NB4 (cell line): ENCODE data around the gene ESR1.

Experiments
- MYC ChIP-seq: IDR thresholded peaks from 2 replicates; pipeline ENCODE4 v1.6.1; 2011; ENCODE audit warnings: low read depth, low read length
- POLR2A ChIP-seq: IDR thresholded peaks from 2 replicates; pipeline ENCODE4 v1.6.1; 2011; ENCODE audit warnings: mild to moderate bottlenecking; ENCODE audit not compliant: insufficient read length; ENCODE audit errors: extremely low read depth
- TF ChIP-seq, protein P1 (sequence below): IDR thresholded peaks from 2 replicates; pipeline ENCODE4 v1.6.1; 2011; ENCODE audit warnings: low read depth, low read length
- TF ChIP-seq, protein P2 (sequence below): IDR thresholded peaks from one replicate; pipeline ENCODE4 v1.5.1; 2012; ENCODE audit warnings: low read depth, low read length

DNA sequence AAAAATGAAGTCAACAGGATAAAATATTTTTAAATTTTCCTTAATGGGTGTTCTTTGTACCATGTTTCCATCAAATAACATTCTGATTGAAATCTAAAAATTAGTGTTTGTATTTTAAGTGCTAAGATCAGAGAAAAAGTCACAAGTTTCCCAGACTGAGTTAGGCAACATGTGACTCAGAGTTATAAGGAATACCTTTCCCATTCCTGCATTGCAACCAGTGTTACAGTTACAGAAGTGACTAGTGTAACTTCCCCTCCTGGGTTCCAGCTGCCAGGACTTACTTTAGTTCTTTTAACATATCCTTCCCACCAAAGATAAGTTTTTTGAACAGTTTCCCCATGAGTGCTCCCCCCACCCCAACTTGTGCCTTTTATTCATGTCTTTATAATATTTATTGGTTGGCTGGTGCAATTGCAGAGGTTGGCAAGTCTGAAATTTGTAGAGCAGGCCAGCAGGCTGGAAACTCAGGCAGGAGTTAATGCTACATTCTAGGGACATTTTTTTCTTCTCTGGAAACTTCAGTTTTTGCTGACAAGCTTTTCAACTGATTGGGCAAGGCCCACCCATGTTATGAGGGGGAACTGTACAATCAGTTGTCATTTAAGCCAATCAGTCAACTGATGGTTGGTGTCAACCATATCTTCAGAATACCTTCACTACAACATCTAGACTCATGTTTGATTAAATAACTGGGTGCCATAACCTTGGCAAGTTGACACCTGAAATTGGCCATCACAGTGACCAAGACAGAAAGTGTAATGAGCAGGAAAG is 22.9 kb upstream of the ESR1 start:
- TF ChIP-seq, protein P1, sequence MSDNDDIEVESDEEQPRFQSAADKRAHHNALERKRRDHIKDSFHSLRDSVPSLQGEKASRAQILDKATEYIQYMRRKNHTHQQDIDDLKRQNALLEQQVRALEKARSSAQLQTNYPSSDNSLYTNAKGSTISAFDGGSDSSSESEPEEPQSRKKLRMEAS: no peak
- TF ChIP-seq, protein P2, sequence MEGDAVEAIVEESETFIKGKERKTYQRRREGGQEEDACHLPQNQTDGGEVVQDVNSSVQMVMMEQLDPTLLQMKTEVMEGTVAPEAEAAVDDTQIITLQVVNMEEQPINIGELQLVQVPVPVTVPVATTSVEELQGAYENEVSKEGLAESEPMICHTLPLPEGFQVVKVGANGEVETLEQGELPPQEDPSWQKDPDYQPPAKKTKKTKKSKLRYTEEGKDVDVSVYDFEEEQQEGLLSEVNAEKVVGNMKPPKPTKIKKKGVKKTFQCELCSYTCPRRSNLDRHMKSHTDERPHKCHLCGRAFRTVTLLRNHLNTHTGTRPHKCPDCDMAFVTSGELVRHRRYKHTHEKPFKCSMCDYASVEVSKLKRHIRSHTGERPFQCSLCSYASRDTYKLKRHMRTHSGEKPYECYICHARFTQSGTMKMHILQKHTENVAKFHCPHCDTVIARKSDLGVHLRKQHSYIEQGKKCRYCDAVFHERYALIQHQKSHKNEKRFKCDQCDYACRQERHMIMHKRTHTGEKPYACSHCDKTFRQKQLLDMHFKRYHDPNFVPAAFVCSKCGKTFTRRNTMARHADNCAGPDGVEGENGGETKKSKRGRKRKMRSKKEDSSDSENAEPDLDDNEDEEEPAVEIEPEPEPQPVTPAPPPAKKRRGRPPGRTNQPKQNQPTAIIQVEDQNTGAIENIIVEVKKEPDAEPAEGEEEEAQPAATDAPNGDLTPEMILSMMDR: no peak
- no peak for TF ChIP-seq POLR2A
- no peak for TF ChIP-seq MYC
